Measurements from ENCODE around the gene SERTAD3.
"Not testable (repeated sequence)": the region's sequence is repeated elsewhere in the genome, so short reads cannot be mapped to it uniquely, and the experiment has no call there.

The SERTAD3 gene

DNA sequence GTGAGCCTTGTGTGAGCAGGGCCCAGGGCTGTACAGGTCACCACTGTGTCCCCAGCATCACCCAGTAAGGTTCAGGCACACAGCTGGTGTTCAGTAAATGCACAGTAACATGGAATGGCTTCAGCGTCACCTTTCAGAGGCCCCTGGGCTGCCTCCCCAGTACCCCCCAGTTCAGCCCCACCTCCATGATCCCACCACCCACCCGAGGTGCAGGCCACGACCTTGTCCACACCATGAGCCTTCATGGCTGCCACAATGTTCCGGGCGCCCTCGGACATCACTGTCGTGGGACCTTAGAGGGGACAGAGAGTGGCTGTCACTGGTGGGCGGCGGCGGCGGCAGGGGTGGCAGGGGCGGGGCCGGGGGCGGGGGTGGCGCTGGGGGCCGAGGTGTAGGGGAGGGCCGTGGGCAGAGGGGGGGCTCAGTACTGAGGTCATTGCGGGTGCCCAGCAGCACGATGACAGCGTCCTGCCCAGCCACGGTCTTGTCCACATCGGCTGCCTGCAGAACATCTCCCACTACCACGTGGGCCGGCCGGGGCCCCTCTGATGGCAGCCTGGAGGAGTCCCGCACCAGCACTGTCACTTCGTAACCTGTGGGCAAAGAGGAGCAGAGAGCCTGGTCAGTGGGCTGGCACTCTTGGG lies 13.9 kb upstream of the SERTAD3 start:
- DNase-seq (ENCODE audit: low read depth in 2 of 2): no peak

DNA sequence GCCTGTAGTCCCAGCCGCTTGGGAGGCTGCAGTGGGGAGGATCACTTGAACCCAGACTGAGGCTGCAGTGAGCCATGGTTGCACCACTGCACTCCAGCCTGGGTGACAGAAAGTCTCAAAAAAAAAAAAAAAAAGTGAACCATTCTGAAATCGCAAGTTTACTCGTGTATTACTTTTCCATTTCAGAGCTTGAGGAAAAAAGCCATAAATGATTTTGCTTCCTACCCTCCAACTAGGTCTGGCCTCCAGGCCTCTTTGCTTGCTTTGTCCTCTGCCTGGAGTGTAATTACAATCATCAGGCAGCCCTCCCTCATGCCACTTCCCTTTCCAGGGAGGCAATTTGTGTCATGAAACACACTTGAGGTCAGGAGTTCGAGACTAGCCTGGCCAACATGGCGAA lies 12.9 kb upstream of the SERTAD3 start:
- no peak for DNase-seq (ENCODE audit: low read depth in 2 of 2)

GRCh38 chr19:40453943-40454342 lies 9.8 kb upstream of the SERTAD3 start:
- DNase-seq (ENCODE audit: low read depth in 2 of 2): not testable (repeated sequence)

DNA sequence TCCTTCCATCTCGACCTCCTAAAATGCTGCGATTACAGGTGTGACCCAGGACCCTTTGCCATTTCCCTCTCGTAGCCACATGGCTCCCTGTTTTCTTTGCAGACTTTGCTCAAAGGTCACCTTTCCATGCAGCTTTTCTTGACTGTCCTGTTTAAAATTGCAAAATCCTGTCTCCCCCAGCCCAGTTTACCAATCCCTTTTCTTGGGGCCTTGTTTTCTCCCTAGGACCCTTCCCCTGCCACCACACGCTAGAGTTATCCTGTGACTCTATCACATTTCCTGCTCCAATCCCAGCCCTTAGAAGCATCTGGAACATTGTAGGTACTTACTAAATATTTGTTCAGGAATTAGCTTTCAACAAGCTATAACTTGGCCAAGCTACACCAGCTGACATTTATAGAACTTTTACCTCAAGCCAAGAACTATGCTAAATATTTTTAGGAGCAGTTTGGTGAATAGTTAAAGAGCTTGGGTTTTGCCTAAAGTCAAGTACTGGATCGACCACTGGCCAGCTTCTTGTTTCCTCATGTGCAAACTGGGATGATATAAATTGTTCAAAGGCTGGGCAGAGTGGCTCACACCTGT lies 9.1 kb upstream of the SERTAD3 start:
- DNase-seq (ENCODE audit: low read depth in 2 of 2): no peak

DNA sequence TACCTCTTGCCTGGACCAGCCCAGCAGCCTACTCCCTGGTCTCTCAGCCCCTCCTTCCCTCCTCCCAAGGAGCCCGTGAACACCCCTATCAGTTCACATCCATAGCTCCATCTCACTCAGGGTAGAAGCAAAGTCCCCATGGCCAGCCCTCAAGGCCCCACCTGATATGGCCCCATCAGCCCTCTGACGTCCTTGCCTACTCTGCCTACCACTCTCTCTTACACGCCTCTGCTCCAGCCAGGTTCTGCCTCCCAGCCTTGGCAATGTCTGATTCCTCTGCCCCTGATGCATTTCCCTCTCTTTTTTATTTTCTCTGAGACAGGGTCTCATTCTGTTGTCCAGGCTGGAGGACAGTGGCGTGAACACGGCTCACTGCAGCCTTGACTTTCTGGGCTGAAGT lies 7.9 kb upstream of the SERTAD3 start:
- DNase-seq (ENCODE audit: low read depth in 2 of 2): no peak

DNA sequence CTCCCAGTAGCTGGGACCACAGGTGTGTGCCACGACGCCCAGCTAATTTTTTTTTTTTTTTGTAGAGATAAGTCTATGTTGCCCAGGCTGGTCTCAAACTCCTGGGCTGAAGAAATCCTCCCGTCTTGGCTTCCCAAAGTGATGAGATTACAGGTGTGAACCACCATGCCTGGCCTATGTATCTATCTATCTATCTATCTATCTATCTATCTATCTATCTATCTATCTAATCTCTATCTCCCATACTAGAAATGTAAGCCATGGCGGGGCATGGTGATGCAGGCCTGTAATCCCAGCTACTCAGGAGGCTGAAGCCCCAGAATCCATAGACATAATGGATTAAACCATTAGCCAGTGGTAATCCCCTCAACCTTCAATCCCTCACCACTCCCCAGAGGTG lies 6.5 kb upstream of the SERTAD3 start:
- DNase-seq (ENCODE audit: low read depth in 2 of 2): no peak

DNA sequence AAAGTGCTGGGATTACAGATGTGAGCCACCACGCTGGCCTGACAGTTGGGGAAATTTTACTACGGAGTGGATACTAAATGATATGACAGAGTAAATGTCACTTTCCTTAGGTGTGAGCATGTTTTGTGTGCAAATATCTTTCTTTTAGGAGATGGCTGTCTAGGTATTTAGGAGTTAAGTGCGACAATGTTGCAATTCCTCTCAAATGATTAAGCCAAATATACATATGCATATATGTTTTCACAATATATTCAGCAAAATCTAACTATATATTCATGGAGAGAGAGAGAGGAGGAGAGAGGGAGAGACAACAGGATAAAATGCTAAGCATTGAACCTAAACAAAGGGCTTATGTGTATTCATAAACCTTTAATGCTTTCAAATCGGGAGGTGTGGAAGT lies 5.4 kb upstream of the SERTAD3 start:
- DNase-seq (ENCODE audit: low read depth in 2 of 2): no peak

- no peak for DNase-seq (ENCODE audit: low read depth in 2 of 2)
Measured at GRCh38 chr19:40446263-40446784, 2.2 kb upstream of the SERTAD3 start.

- DNase-seq (ENCODE audit: low read depth in 2 of 2): no peak
Measured at GRCh38 chr19:40445780-40446262, 1.7 kb upstream of the SERTAD3 start.

GRCh38 chr19:40444825-40445312 lies 734 bp upstream of the SERTAD3 start:
- DNase-seq (ENCODE audit: low read depth in 2 of 2): no peak

DNA sequence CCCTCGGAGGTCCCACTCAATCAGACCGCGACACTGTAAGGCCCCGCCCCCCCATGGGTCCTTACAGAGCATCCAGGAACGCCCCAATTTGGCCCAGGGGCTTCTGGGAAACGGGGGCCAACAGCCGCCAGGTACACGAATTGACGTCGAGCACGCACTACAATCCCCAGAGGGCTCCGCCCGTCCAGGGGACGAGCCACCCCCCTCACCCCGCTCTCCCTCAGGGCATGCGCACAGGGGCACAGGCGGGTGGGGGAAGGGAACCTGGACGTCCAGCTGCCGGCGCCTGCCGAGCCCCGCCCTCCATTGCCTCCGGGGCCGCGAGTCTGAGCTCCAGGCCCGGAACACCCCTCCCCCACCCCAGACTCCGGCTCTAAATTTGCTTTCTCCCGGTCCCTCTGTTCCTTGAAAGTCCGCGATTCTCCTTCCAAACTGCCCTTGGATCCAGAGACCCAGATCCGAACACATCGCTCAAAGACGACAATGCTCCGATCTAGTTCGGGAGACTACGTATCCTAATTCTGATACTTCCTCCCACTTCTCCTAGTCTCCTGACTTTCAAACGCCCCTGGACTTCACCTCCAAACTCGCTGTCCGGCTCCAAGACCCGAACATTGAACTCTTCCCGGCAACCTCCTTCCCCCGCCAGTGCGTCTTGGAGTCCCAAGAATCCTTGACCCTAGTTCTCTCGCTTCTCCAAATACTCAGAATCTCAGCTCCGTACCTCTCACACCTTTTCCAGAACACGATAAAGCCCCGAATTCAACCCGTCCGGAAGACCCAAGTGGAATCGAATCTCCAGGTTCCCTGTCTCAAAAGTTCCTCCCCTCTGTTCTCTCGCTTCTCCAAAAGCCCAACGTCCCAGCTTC lies 770 bp downstream of the SERTAD3 start:
- peak; percentile 97 to 98 for DNase-seq (ENCODE audit: low read depth in 2 of 2)

GRCh38 chr19:40442328-40443130 lies 1.6 kb downstream of the SERTAD3 start:
- no peak for DNase-seq (ENCODE audit: low read depth in 2 of 2)

DNA sequence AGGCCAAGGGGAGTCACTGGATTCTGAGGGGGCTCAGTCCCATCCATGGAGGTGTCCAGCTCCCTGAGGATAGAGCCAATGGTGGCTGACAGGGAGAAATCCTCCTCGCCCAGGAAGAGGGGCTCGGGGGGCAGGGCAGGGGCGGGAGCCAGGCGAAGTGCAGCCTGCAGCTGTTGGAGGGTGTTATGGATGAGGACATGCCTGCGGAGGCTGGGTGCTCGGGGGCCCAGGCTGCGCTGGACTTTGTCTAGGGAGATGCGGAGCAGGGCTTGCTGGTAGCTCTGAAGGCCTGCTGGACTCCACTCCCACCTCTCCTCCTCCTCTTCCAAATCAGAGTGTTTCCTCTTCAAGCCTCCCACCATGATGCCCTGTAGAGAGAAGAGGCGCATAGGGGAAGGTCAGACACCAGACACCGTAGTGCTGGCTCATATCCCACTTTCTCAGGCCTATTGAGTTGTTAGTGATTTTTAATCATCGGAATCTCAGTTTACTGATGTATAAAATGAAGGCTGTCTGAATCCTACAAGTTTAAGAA lies 2.3 kb downstream of the SERTAD3 start:
- no peak for DNase-seq (ENCODE audit: low read depth in 2 of 2)

- DNase-seq (ENCODE audit: low read depth in 2 of 2): no peak
Measured at GRCh38 chr19:40438284-40438683, 5.9 kb downstream of the SERTAD3 start.

GRCh38 chr19:40433391-40434216 lies 10.5 kb downstream of the SERTAD3 start:
- peak; percentile 21 to 42 for DNase-seq (ENCODE audit: low read depth in 2 of 2)

DNA sequence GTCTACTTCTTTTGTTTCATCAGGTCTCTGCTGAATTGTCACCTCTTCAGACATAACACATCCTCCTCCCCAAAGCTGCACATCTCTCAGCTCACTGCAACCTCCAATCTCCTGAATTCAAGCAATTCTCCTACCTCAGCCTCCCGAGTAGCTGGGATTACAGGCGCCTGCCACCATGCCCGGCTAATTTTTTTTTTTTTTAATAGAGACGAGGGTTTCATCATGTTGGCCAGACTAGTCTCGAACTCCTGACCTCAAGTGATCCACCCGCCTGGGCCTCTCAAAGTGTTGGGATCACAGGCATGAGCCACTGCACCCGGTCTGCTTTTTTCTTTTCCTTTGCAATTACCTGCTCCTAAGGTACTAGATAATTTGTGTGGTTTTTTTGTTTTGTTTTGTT lies 11.4 kb downstream of the SERTAD3 start:
- not testable (repeated sequence) for DNase-seq (ENCODE audit: low read depth in 2 of 2)

DNA sequence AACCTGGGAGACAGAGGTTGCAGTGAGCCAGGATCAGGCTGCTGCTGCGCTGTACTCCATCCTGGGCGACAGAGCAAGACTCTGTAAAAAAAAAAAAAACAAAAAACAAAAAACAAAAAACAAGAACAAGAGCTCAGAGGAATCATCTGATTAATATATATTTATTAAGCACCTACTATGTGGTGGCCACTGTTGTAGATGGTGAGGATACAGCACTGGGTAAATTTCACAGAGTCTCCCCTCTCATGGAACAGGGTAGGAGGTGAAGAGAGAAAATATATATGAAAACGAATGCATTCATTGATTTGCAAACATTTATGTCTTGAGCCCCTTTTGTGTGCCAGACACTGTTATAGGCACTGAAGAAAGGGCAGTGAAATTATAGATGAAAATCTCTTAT lies 12.4 kb downstream of the SERTAD3 start:
- no peak for DNase-seq (ENCODE audit: low read depth in 2 of 2)

- not testable (repeated sequence) for DNase-seq (ENCODE audit: low read depth in 2 of 2)
Measured at GRCh38 chr19:40430242-40430641, 13.9 kb downstream of the SERTAD3 start.

GRCh38 chr19:40428197-40428596 lies 15.9 kb downstream of the SERTAD3 start:
- DNase-seq (ENCODE audit: low read depth in 2 of 2): not testable (repeated sequence)
